Measurements from ENCODE around the gene RELN.

- TF ChIP-seq CTCF (IDR thresholded peaks at IDR 0.05) (no peak), POLR2A (IDR thresholded peaks at IDR 0.05) (no peak), POLR2AphosphoS5 (IDR thresholded peaks at IDR 0.05) (no peak)
Observed at GRCh38 chr7:103551016-103551415, 438.4 kb downstream of the RELN start.
